Motor neuron (in vitro differentiated cells): ENCODE results near the gene TNFRSF12A. TPM values are rescaled to one million over a fixed set of nuclear protein-coding genes. Genes with fewer than 3 reads are reported as not detected.

Experiments
- ATAC-seq, 8 experiments: fragments of 200-7000 bp; cut with Tn5 transposase; replicated peaks in 6 of 8; 2 replicates each; pipeline ENCODE4 v1.8.0; 2021; ENCODE audit warnings: mild to moderate bottlenecking in 8 of 8, moderate library complexity in 8 of 8
- H3K27ac ChIP-seq, 2 donors: fragments of 250-450 bp; sonication (Bioruptor Pico); 2 replicates each; pipeline ENCODE4 v1.9.0; 2021; ENCODE audit warnings: antibody characterized with exemption in 2 of 2, mild to moderate bottlenecking in 2 of 2, moderate library complexity in 1 of 2
- H3K4me1 ChIP-seq, 2 donors: fragments of 250-450 bp; sonication (Bioruptor Pico); replicated peaks in 1 of 2; 2 replicates each; pipeline ENCODE4 v1.6.1; 2021; ENCODE audit warnings: antibody characterized with exemption in 2 of 2, mild to moderate bottlenecking in 2 of 2, moderate library complexity in 1 of 2
- H3K4me3 ChIP-seq, 5 donors: fragments of 250-450 bp; sonication (Bioruptor Pico); 2 replicates each; pipeline ENCODE4 v1.9.0; 2021; ENCODE audit warnings: antibody characterized with exemption in 5 of 5, mild to moderate bottlenecking in 5 of 5, moderate library complexity in 4 of 5
- WGBS, 10 experiments: fragments of 450-650 bp; shearing (Covaris generic); methylation state at CpG; one replicate each; pipeline ENCODE4 v1.0.0; 2022; 5-methylcytosine and 5-hydroxymethylcytosine counted together
- in situ Hi-C, 9 experiments: fragments of 400-800 bp; cut with MboI; loops; one replicate each; pipeline ENCODE4 v1.15.0; 2021; ENCODE audit warnings: low sequenced_read_pairs in 9 of 9, low pct_unique_long_range_greater_than_20kb in 2 of 9; ENCODE audit not compliant: unreplicated experiment in 9 of 9
- total RNA-seq, 8 experiments: library from RNA; unstranded; fragments of 300-600 nt; gene quantifications; 2 replicates each; pipeline versions ENCODE4 v1.2.3 to v1.2.4, GENCODE V29; 2022

TNFRSF12A gene
- total RNA-seq, 8 experiments from 2014 or later = 4.3 to 144 (median 14.3) TPM

- ATAC-seq = peak in 3 of 8 experiments; percentile 9 to 29 (median 10)
- Histone ChIP-seq H3K27ac (no peak overlapping the region), H3K4me3 (peak overlapping the region; percentile 48 to 77 (median 61)), H3K4me1 (peaks cover 7 to 15% of the 10 kb centered on the region in 2 donors)
- WGBS, 10 experiments = 0 to 4% methylated on average over 1 to 7 of the region's 43 CpGs; no CpG with 5 or more reads in 8 of the 10 experiments
- in situ Hi-C loops = no loop called here
These were observed 40.4 kb upstream of the TNFRSF12A start for GRCh38 chr16:2979669-2980226.

- WGBS, 10 experiments = 0 to 42% (median 19%) methylated on average over 1 to 13 of the region's 91 CpGs; no CpG with 5 or more reads in 7 of the 10 experiments
- in situ Hi-C loops = no loop called here
- Histone ChIP-seq H3K27ac (peak within 1 kb of the TSS; percentile 74 to 90), H3K4me1 (peaks cover 7 to 15% of the 10 kb centered on the region in 2 donors), H3K4me3 (peak within 1 kb of the TSS; percentile 48 to 77 (median 61))
- ATAC-seq = peak; percentile 70 to 88 (median 84)
These were observed 39.7 kb upstream of the TNFRSF12A start, which contains the start of gene PKMYT1 for GRCh38 chr16:2980227-2981176. TSS of gene PKMYT1 (minus strand) at chr16:2980446. CDS start at chr16:2979657, 789 bp downstream.

GRCh38 chr16:2981177-2981898 is 38.8 kb upstream of the TNFRSF12A start:
- in situ Hi-C loops = no loop called here
- 50 to 100% (median 62%) methylated on average over 1 to 22 of the region's 33 CpGs; no CpG with 5 or more reads in 3 of the 10 experiments for WGBS, 10 experiments
- Histone ChIP-seq H3K27ac (no peak overlapping the region), H3K4me1 (peaks cover 7 to 15% of the 10 kb centered on the region in 2 donors), H3K4me3 (peak overlapping the region in 3 of 5 donors; percentile 48 to 77 (median 58))
- ATAC-seq = no peak

- ATAC-seq = no peak
- no peak overlapping the region for H3K4me3 ChIP-seq
- in situ Hi-C loops = no loop called here
- no peak overlapping the region for H3K27ac ChIP-seq
- 0% methylated on average over 1 of the region's 4 CpGs; no CpG with 5 or more reads in 8 of the 10 experiments for WGBS, 10 experiments
- H3K4me1 ChIP-seq = peaks cover 7 to 15% of the 10 kb centered on the region in 2 donors
These were observed 38.3 kb upstream of the TNFRSF12A start for GRCh38 chr16:2981899-2982250.

GRCh38 chr16:2982402-2982801 is 37.8 kb upstream of the TNFRSF12A start:
- peaks cover 7 to 19% of the 10 kb centered on the region in 2 donors for H3K4me1 ChIP-seq
- in situ Hi-C loops = no loop called here
- peak in 1 of 8 experiments; percentile 37 for ATAC-seq
- no peak overlapping the region for H3K27ac ChIP-seq
- WGBS, 10 experiments = 29 to 89% (median 63%) methylated on average over 2 to 5 of the region's 5 CpGs; no CpG with 5 or more reads in 2 of the 10 experiments
- no peak overlapping the region for H3K4me3 ChIP-seq

GRCh38 chr16:2983706-2984136 is 36.4 kb upstream of the TNFRSF12A start:
- peaks cover 14 to 32% of the 10 kb centered on the region in 2 donors for H3K4me1 ChIP-seq
- peak; percentile 39 to 72 (median 66) for ATAC-seq
- 0 to 69% (median 29%) methylated on average over 1 to 15 of the region's 42 CpGs; no CpG with 5 or more reads in 4 of the 10 experiments for WGBS, 10 experiments
- peak overlapping the region; percentile 0 to 25 (median 16) for H3K4me3 ChIP-seq
- in situ Hi-C loops = no loop called here
- H3K27ac ChIP-seq = no peak overlapping the region

GRCh38 chr16:2985462-2985861 is 34.7 kb upstream of the TNFRSF12A start:
- no peak overlapping the region for H3K4me3 ChIP-seq
- in situ Hi-C loops = no loop called here
- H3K4me1 ChIP-seq = peaks cover 14 to 29% of the 10 kb centered on the region in 2 donors
- H3K27ac ChIP-seq = no peak overlapping the region
- ATAC-seq = no peak
- WGBS, 10 experiments = 100% methylated on average over 1 of the region's 9 CpGs; no CpG with 5 or more reads in 9 of the 10 experiments

- ATAC-seq = no peak
- in situ Hi-C loops = no loop called here
- Histone ChIP-seq H3K4me3 (no peak overlapping the region), H3K27ac (no peak overlapping the region), H3K4me1 (peaks cover 12 to 28% of the 10 kb centered on the region in 2 donors)
- WGBS, 10 experiments = 60 to 100% (median 85%) methylated on average over 2 to 6 of the region's 15 CpGs; no CpG with 5 or more reads in 6 of the 10 experiments
These were observed 34.2 kb upstream of the TNFRSF12A start for GRCh38 chr16:2985893-2986355.

- in situ Hi-C loops = no loop called here
These were observed 33.5 kb upstream of the TNFRSF12A start for GRCh38 chr16:2986623-2987188.

GRCh38 chr16:2987286-2987685 is 32.9 kb upstream of the TNFRSF12A start:
- WGBS, 10 experiments = 60% methylated on average over 5 of the region's 9 CpGs; no CpG with 5 or more reads in 9 of the 10 experiments
- peak in 4 of 8 experiments; percentile 0 to 2 (median 1) for ATAC-seq
- H3K27ac ChIP-seq = no peak overlapping the region
- peaks cover 7 to 17% of the 10 kb centered on the region in 2 donors for H3K4me1 ChIP-seq
- in situ Hi-C loops = no loop called here
- no peak overlapping the region for H3K4me3 ChIP-seq

More at GRCh38 chr16:2986623-2987188, 33.5 kb upstream of the TNFRSF12A start:
- Histone ChIP-seq H3K27ac (no peak overlapping the region), H3K4me3 (no peak overlapping the region), H3K4me1 (peaks cover 7 to 20% of the 10 kb centered on the region in 2 donors)
- 37 to 72% methylated on average over 2 to 6 of the region's 17 CpGs; no CpG with 5 or more reads in 8 of the 10 experiments for WGBS, 10 experiments
- ATAC-seq = no peak

- peak in 7 of 8 experiments; percentile 15 to 67 (median 21) for ATAC-seq
- in situ Hi-C loops = no loop called here
- Histone ChIP-seq H3K4me1 (peaks cover 7 to 17% of the 10 kb centered on the region in 2 donors), H3K27ac (no peak overlapping the region), H3K4me3 (no peak overlapping the region)
- WGBS, 10 experiments = 0 to 20% methylated on average over 1 of the region's 8 CpGs; no CpG with 5 or more reads in 8 of the 10 experiments
These were observed 32.3 kb upstream of the TNFRSF12A start for GRCh38 chr16:2987833-2988232.

- ATAC-seq = no peak
- Histone ChIP-seq H3K4me1 (peaks cover 7 to 17% of the 10 kb centered on the region in 2 donors), H3K4me3 (no peak overlapping the region), H3K27ac (no peak overlapping the region)
- 17% methylated on average over 1 of the region's 8 CpGs; no CpG with 5 or more reads in 9 of the 10 experiments for WGBS, 10 experiments
- in situ Hi-C loops = no loop called here
These were observed 31.5 kb upstream of the TNFRSF12A start for GRCh38 chr16:2988590-2989099.
